ENCODE results near the gene STK24.

GRCh38 chr13:98595134-98595533 is 18.2 kb upstream of the STK24 start:
- no peak for TF ChIP-seq CTCF (conservative IDR thresholded peaks at IDR 0.05; ENCODE audit: low read depth, low read length)
- no peak for TF ChIP-seq EZH2 (IDR thresholded peaks at IDR 0.05; ENCODE audit: borderline replicate concordance, low read depth, low read length, poor library complexity, severe bottlenecking)

All from A673 (cell line).